Nephron progenitor cell (in vitro differentiated cells): ENCODE results near the gene ADAM10.

ENCODE experiments used
- DNase-seq: peaks from one replicate; pipeline ENCODE4 v3.0.0; 2021
- H3K27ac Mint-ChIP-seq: 2 replicates; pipeline ENCODE4 v1.8.0; 2021; ENCODE audit warnings: mild to moderate bottlenecking, moderate library complexity, mixed read lengths
- H3K27me3 Mint-ChIP-seq: 2 replicates; pipeline ENCODE4 v1.8.0; 2021; ENCODE audit warnings: mild to moderate bottlenecking, low read depth, mixed read lengths; ENCODE audit not compliant: poor library complexity
- H3K36me3 Mint-ChIP-seq: 2 replicates; pipeline ENCODE4 v1.8.0; 2021; ENCODE audit warnings: low read depth, mixed read lengths
- H3K4me1 Mint-ChIP-seq: 2 replicates; pipeline ENCODE4 v1.8.0; 2021; ENCODE audit warnings: mixed read lengths
- H3K4me3 Mint-ChIP-seq: 2 replicates; pipeline ENCODE4 v1.8.0; 2021; ENCODE audit warnings: mild to moderate bottlenecking, moderate library complexity, mixed read lengths
- H3K9me3 Mint-ChIP-seq: 2 replicates; pipeline ENCODE4 v1.8.0; 2021; ENCODE audit warnings: mild to moderate bottlenecking, moderate library complexity, mixed read lengths
- CTCF ChIP-seq: fragments of 200-600 bp; sonication (generic); IDR thresholded peaks from 2 replicates; pipeline ENCODE4 v1.5.0; 2021; ENCODE audit warnings: antibody characterized with exemption

The ADAM10 gene

GRCh38 chr15:58568157-58568571, 181.3 kb downstream of the ADAM10 start:
- no peak for DNase-seq
- no peak overlapping the region for H3K27ac Mint-ChIP-seq
- peaks cover 19% of the 10 kb centered on the region for H3K4me1 Mint-ChIP-seq
- H3K4me3 Mint-ChIP-seq: no peak overlapping the region
- H3K27me3 Mint-ChIP-seq: peaks cover 13% of the 10 kb centered on the region
- peaks cover 4% of the 10 kb centered on the region for H3K9me3 Mint-ChIP-seq
- no peaks in the 10 kb centered on the region for H3K36me3 Mint-ChIP-seq
- TF ChIP-seq CTCF: no peak

DNA sequence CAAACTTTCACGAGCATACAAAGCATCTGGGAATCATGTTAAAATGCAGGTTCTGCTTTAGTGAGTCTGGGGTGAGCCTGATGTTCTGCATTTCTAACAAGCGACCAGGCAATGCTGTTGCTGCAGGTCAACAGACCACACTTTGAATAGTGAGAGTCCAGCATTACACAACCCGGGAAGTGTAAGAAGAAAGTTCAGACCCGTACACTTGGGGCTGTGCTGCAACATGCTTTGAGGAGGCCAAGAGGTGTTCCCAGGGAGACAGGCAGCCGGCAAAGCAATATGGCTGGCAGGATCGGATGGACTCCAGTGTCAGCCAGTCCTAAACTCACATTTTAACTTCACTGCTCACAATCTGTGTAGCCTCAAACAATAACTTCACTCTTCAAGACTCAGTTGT, 183.5 kb downstream of the ADAM10 start:
- Mint-ChIP-seq H3K4me1 (peaks cover 13% of the 10 kb centered on the region), H3K27me3 (peaks cover 7% of the 10 kb centered on the region), H3K4me3 (no peak overlapping the region), H3K9me3 (peaks cover 4% of the 10 kb centered on the region), H3K36me3 (no peaks in the 10 kb centered on the region), H3K27ac (no peak overlapping the region)
- no peak for TF ChIP-seq CTCF
- DNase-seq: no peak

- no peak for DNase-seq
- Mint-ChIP-seq H3K27ac (no peak overlapping the region), H3K36me3 (no peaks in the 10 kb centered on the region), H3K4me3 (no peak overlapping the region), H3K4me1 (peaks cover 13% of the 10 kb centered on the region), H3K9me3 (peaks cover 4% of the 10 kb centered on the region), H3K27me3 (peaks cover 7% of the 10 kb centered on the region)
- no peak for TF ChIP-seq CTCF
These were observed 183.9 kb downstream of the ADAM10 start for GRCh38 chr15:58565619-58566018.

- Mint-ChIP-seq H3K9me3 (peaks cover under 1% of the 10 kb centered on the region), H3K36me3 (no peaks in the 10 kb centered on the region), H3K4me3 (no peak overlapping the region), H3K27ac (peak overlapping the region; percentile 64), H3K27me3 (peaks cover 7% of the 10 kb centered on the region), H3K4me1 (peaks cover 13% of the 10 kb centered on the region)
- no peak for TF ChIP-seq CTCF
- DNase-seq: no peak
These were observed 184.5 kb downstream of the ADAM10 start for GRCh38 chr15:58564981-58565380.

- TF ChIP-seq CTCF: no peak
- Mint-ChIP-seq H3K4me3 (no peak overlapping the region), H3K27ac (no peak overlapping the region), H3K4me1 (peaks cover 13% of the 10 kb centered on the region), H3K27me3 (peaks cover 7% of the 10 kb centered on the region), H3K36me3 (no peaks in the 10 kb centered on the region), H3K9me3 (peaks cover 13% of the 10 kb centered on the region)
- DNase-seq: no peak
These were observed 187.4 kb downstream of the ADAM10 start for GRCh38 chr15:58562135-58562534.

- no peaks in the 10 kb centered on the region for H3K36me3 Mint-ChIP-seq
- no peak for DNase-seq
- TF ChIP-seq CTCF: no peak
- no peak overlapping the region for H3K27ac Mint-ChIP-seq
- H3K27me3 Mint-ChIP-seq: peaks cover 7% of the 10 kb centered on the region
- peaks cover 13% of the 10 kb centered on the region for H3K9me3 Mint-ChIP-seq
- H3K4me3 Mint-ChIP-seq: no peak overlapping the region
- H3K4me1 Mint-ChIP-seq: peaks cover 14% of the 10 kb centered on the region
These were observed 188.2 kb downstream of the ADAM10 start for GRCh38 chr15:58561321-58561720.
